HepG2 (cell line): ENCODE data around the gene IRAK3. TPM values are rescaled to one million over a fixed set of nuclear protein-coding genes. Genes with fewer than 3 reads are reported as not detected.

Experiments used
- ARID4A ChIP-seq: sonication (generic); formaldehyde crosslinking; IDR thresholded peaks from 2 replicates; pipeline ENCODE4 v1.5.0; 2020; ENCODE audit warnings: mild to moderate bottlenecking, missing genetic modification reagents, borderline replicate concordance
- CBFB ChIP-seq: sonication (generic); formaldehyde crosslinking; IDR thresholded peaks from 2 replicates; pipeline ENCODE4 v1.4.0; 2020; ENCODE audit warnings: missing genetic modification reagents
- DNMT1 ChIP-seq: sonication (generic); formaldehyde crosslinking; IDR thresholded peaks from 2 replicates; pipeline ENCODE4 v1.5.1; 2020; ENCODE audit warnings: mild to moderate bottlenecking, missing genetic modification reagents
- FOXO1 ChIP-seq: sonication (generic); formaldehyde crosslinking; IDR thresholded peaks from 2 replicates; pipeline ENCODE4 v1.4.0; 2020; ENCODE audit warnings: missing genetic modification reagents
- GATA4 ChIP-seq: sonication (generic); IDR thresholded peaks from 2 replicates; pipeline ENCODE4 v1.6.1; 2016; ENCODE audit warnings: antibody characterized with exemption, low read depth, borderline replicate concordance
- KMT2A ChIP-seq: sonication (generic); formaldehyde crosslinking; IDR thresholded peaks from 2 replicates; pipeline ENCODE4 v1.4.0; 2020; ENCODE audit warnings: missing genetic modification reagents
- SOX13 ChIP-seq, 3 experiments: fragments of 450-650 bp in 1 of 3; sonication (generic) in 1 of 3; formaldehyde crosslinking in 1 of 3; IDR thresholded peaks in 2 of 3; conservative IDR thresholded peaks in 1 of 3; 2 replicates each; pipeline versions ENCODE4 v1.5.0 to v1.6.1; 2016 to 2020; ENCODE audit warnings: antibody characterized with exemption in 1 of 3, mild to moderate bottlenecking in 1 of 3, missing compliant biosample characterization in 1 of 3, missing genetic modification reagents in 1 of 3, moderate library complexity in 1 of 3
- SSRP1 ChIP-seq: IDR thresholded peaks from 2 replicates; pipeline ENCODE4 v1.6.1; 2016; ENCODE audit warnings: control low read depth
- TCF7L2 ChIP-seq: IDR thresholded peaks from 2 replicates; pipeline ENCODE4 v1.6.1; 2011; ENCODE audit warnings: mild to moderate bottlenecking, low read depth, low read length, moderate library complexity
- ZBTB20 ChIP-seq: sonication (generic); formaldehyde crosslinking; IDR thresholded peaks from 2 replicates; pipeline ENCODE4 v1.8.1; 2023; ENCODE audit warnings: missing genetic modification reagents, low read depth, mild to moderate bottlenecking, borderline replicate concordance
- ZNF12 ChIP-seq: sonication (generic); formaldehyde crosslinking; IDR thresholded peaks from 2 replicates; pipeline ENCODE4 v1.5.0; 2020; ENCODE audit warnings: missing genetic modification reagents
- ZNF251 ChIP-seq: sonication (generic); formaldehyde crosslinking; IDR thresholded peaks from 2 replicates; pipeline ENCODE4 v1.9.0; 2021; ENCODE audit warnings: mild to moderate bottlenecking, missing genetic modification reagents
- ZNF276 ChIP-seq: sonication (generic); formaldehyde crosslinking; IDR thresholded peaks from 2 replicates; pipeline ENCODE4 v1.4.0; 2020; ENCODE audit warnings: mild to moderate bottlenecking, low read depth, missing genetic modification reagents
- ZNF292 ChIP-seq: sonication (generic); formaldehyde crosslinking; IDR thresholded peaks from 2 replicates; pipeline ENCODE4 v1.8.1; 2022; ENCODE audit warnings: mild to moderate bottlenecking, low read depth, missing genetic modification reagents, borderline replicate concordance
- ZNF33A ChIP-seq: sonication (generic); formaldehyde crosslinking; IDR thresholded peaks from 2 replicates; pipeline ENCODE4 v1.5.1; 2020; ENCODE audit warnings: missing genetic modification reagents, mild to moderate bottlenecking, moderate library complexity, borderline replicate concordance
- ZNF530 ChIP-seq: sonication (generic); formaldehyde crosslinking; IDR thresholded peaks from 2 replicates; pipeline ENCODE4 v1.5.0; 2020; ENCODE audit warnings: low read depth, mild to moderate bottlenecking, missing genetic modification reagents
- ZNF674 ChIP-seq: sonication (generic); formaldehyde crosslinking; IDR thresholded peaks from 2 replicates; pipeline ENCODE4 v1.5.0; 2020; ENCODE audit warnings: low read depth, mild to moderate bottlenecking, missing genetic modification reagents
- ZNF780A ChIP-seq: sonication (generic); formaldehyde crosslinking; IDR thresholded peaks from 2 replicates; pipeline ENCODE4 v1.8.0; 2022; ENCODE audit warnings: mild to moderate bottlenecking, missing genetic modification reagents, moderate library complexity
- polyA plus RNA-seq, 8 experiments: library from polyadenylated mRNA; depleted of rRNA in 3 of 8; stranded (reverse) in 7 of 8; unstranded in 1 of 8; fragments of >200 nt; fragmentation: Illumina TruSeq in 4 of 8; extraction: Trizol in 4 of 8; gene quantifications; 2 replicates each; pipeline versions ENCODE4 v1.2.1 to v1.2.3, GENCODE V29; 2011 to 2016; ENCODE audit warnings: low read depth in 4 of 8, missing spikeins in 1 of 8, mixed read lengths in 1 of 8; ENCODE audit not compliant: insufficient read depth in 1 of 8
- total RNA-seq, 5 experiments: library from RNA; depleted of rRNA; stranded (reverse); fragments of >200 nt; fragmentation: Illumina TruSeq; extraction: Trizol; gene quantifications; 2 replicates each; pipeline ENCODE4 v1.2.3, GENCODE V29; 2016; ENCODE audit warnings: low read depth in 1 of 5

IRAK3 gene
- total and polyA plus RNA-seq, 2 of the 13 experiments (the other 11 are each of a cell fraction or from before 2014, with no cell fraction given) = 0.01 TPM; not detected in 1

GRCh38 chr12:66169221-66170170 is 19.5 kb upstream of the IRAK3 start, which contains the start of gene TMBIM4 (continued):
- TF ChIP-seq ZNF292 (CRISPR knock-in tag) = peak; percentile 65; the same call in 1 of the 2 replicates
- TF ChIP-seq ZNF251 (CRISPR knock-in tag) = no peak
- TF ChIP-seq ZNF530 (CRISPR knock-in tag) = no peak
- TF ChIP-seq ZNF674 (CRISPR knock-in tag) = no peak
- TF ChIP-seq KMT2A (CRISPR knock-in tag) = peak; percentile 85
- no peak for TF ChIP-seq ZBTB20 (CRISPR knock-in tag)
- no peak for TF ChIP-seq SOX13 (IDR thresholded peaks at IDR 0.05)
- 0 out of 4 replicates have a peak, but pooled peaks of 1 of the 2 experiments have one; percentile 31 for TF ChIP-seq SOX13 (CRISPR knock-in tag; conservative IDR thresholded peaks at IDR 0.05 in 1 of 2, IDR thresholded peaks at IDR 0.05 in 1 of 2)
- TF ChIP-seq GATA4 = no peak
- no peak for TF ChIP-seq FOXO1
- peak; percentile 58 for TF ChIP-seq ZNF780A
- peak; percentile 70; the same call in 1 of the 2 replicates for TF ChIP-seq ZNF276
- no peak for TF ChIP-seq SSRP1 (CRISPR knock-in tag)
- TF ChIP-seq ZNF12 = peak; percentile 47; the same call in 1 of the 2 replicates
- peak; percentile 70; the same call in 1 of the 2 replicates for TF ChIP-seq ARID4A (CRISPR knock-in tag)
- no peak for TF ChIP-seq TCF7L2
- TF ChIP-seq CBFB = peak; percentile 99
- no peak for TF ChIP-seq DNMT1 (CRISPR knock-in tag)
- no peak for TF ChIP-seq ZNF33A
